GM13976 (cell line): Measurements from ENCODE around the gene CTBS.

ENCODE experiments used
- DNase-seq: peaks from one replicate; pipeline ENCODE4 v3.0.0; 2012; ENCODE audit warnings: low spot score
- in situ Hi-C: fragments of 300-500 bp; cut with MboI; formaldehyde crosslinking; loops from one replicate; pipeline ENCODE4 v1.12.0; 2022; ENCODE audit warnings: low sequenced_read_pairs, mixed read lengths, inconsistent platforms; ENCODE audit not compliant: unreplicated experiment
- TF ChIP-seq, protein P1 (sequence below): IDR thresholded peaks from 2 replicates; pipeline ENCODE4 v1.5.1; 2012; ENCODE audit warnings: borderline replicate concordance, mild to moderate bottlenecking; ENCODE audit not compliant: insufficient read depth; ENCODE audit errors: extremely low read depth, missing control alignments, control extremely low read depth

Gene CTBS

GRCh38 chr1:84613887-84614286, 39.6 kb upstream of the CTBS start:
- in situ Hi-C loops = loop anchor here (10.0 kb wide), 1 partner anchor 169 kb away; no protein-coding TSS in a partner anchor
- no peak for DNase-seq
- TF ChIP-seq, protein P1, sequence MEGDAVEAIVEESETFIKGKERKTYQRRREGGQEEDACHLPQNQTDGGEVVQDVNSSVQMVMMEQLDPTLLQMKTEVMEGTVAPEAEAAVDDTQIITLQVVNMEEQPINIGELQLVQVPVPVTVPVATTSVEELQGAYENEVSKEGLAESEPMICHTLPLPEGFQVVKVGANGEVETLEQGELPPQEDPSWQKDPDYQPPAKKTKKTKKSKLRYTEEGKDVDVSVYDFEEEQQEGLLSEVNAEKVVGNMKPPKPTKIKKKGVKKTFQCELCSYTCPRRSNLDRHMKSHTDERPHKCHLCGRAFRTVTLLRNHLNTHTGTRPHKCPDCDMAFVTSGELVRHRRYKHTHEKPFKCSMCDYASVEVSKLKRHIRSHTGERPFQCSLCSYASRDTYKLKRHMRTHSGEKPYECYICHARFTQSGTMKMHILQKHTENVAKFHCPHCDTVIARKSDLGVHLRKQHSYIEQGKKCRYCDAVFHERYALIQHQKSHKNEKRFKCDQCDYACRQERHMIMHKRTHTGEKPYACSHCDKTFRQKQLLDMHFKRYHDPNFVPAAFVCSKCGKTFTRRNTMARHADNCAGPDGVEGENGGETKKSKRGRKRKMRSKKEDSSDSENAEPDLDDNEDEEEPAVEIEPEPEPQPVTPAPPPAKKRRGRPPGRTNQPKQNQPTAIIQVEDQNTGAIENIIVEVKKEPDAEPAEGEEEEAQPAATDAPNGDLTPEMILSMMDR = no peak

DNA sequence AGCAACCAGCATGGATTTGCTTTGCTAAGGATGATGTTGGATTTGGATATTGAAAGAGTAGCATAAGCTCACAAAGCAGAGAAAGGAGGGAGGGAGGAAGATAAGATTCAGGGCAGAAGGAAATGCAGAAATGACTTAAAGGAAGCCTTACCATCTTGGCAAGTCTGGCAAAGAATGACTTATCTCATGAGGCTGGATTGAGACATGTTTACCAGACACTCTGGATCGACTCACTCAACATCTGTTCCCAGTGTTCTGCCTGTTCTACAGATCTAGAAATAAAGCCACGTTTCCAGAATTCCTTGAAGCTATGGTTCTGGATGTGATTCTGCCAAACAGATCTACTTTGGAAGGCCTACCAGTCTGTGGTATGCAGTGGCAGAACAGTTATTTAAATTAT, 38.8 kb upstream of the CTBS start:
- in situ Hi-C loops = loop anchor here (10.0 kb wide), 1 partner anchor 168 kb away; no protein-coding TSS in a partner anchor
- no peak for DNase-seq
- TF ChIP-seq, protein P1 = no peak

GRCh38 chr1:84611796-84612195, 37.6 kb upstream of the CTBS start:
- in situ Hi-C loops = loop anchor here (10.0 kb wide), 1 partner anchor 167 kb away; no protein-coding TSS in a partner anchor
- TF ChIP-seq, protein P1 = no peak
- no peak for DNase-seq

DNA sequence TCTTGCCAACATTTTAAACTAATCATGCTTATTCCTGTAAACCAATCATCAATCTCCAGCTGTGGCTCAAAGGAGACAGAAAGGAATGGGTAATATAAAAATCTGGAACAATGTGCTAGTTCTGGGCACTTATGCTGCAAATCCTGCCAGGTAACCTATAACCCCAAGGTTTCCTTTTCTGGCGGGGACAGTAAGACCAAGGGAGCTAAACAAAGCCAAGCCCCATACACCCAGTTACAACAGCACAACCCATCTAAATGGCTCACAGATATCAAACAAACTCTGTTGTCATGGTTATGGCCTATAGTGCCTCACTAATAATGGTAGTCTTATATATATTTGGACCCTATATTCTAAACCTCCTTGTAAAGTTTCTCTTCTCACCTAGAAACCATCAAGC, 36.9 kb upstream of the CTBS start:
- TF ChIP-seq, protein P1 = no peak
- DNase-seq = no peak
- in situ Hi-C loops = loop anchor here (10.0 kb wide), 1 partner anchor 166 kb away; no protein-coding TSS in a partner anchor

- in situ Hi-C loops = no loop called here
- TF ChIP-seq, protein P1 = no peak
- no peak for DNase-seq
Observed at GRCh38 chr1:84606977-84607376, 32.7 kb upstream of the CTBS start.

- no peak for DNase-seq
- TF ChIP-seq, protein P1 = no peak
- in situ Hi-C loops = no loop called here
Observed at GRCh38 chr1:84605157-84605556, 30.9 kb upstream of the CTBS start.

GRCh38 chr1:84603941-84604830, 29.9 kb upstream of the CTBS start:
- in situ Hi-C loops = no loop called here
- TF ChIP-seq, protein P1 = no peak
- no peak for DNase-seq
